Mesothelial cell of epicardium (in vitro differentiated cells): ENCODE results near the gene CSK. TPM values are rescaled to one million over a fixed set of nuclear protein-coding genes. Genes with fewer than 3 reads are reported as not detected.

Experiments
- DNase-seq, 2 experiments: peaks; one replicate each; pipeline ENCODE4 v3.0.0; 2021; ENCODE audit warnings: low spot score in 2 of 2; ENCODE audit not compliant: unreplicated experiment in 2 of 2
- H3K27ac Mint-ChIP-seq: 2 replicates; pipeline ENCODE4 v1.8.0; 2021; ENCODE audit warnings: mixed read lengths
- H3K27me3 Mint-ChIP-seq: 2 replicates; pipeline ENCODE4 v1.8.0; 2021; ENCODE audit warnings: low read depth, mixed read lengths
- H3K36me3 Mint-ChIP-seq: 2 replicates; pipeline ENCODE4 v1.8.0; 2021; ENCODE audit warnings: mixed read lengths
- H3K4me1 Mint-ChIP-seq: 2 replicates; pipeline ENCODE4 v1.8.0; 2021; ENCODE audit warnings: mixed read lengths
- H3K4me3 Mint-ChIP-seq: 2 replicates; pipeline ENCODE4 v1.8.0; 2021; ENCODE audit warnings: mild to moderate bottlenecking, moderate library complexity, mixed read lengths
- H3K9me3 Mint-ChIP-seq: 2 replicates; pipeline ENCODE4 v1.8.0; 2021; ENCODE audit warnings: mixed read lengths
- total RNA-seq: library from RNA; stranded (reverse); gene quantifications from 3 replicates; pipeline ENCODE4 v1.2.1, GENCODE V29; 2021
- TF ChIP-seq, protein P1 (sequence below): fragments of 200-600 bp; sonication (generic); IDR thresholded peaks from one replicate; pipeline ENCODE4 v1.5.0; 2021; ENCODE audit warnings: antibody characterized with exemption; ENCODE audit not compliant: unreplicated experiment

Gene CSK
- total RNA-seq, 1 donor from 2014 or later, result 58.1 TPM

DNA sequence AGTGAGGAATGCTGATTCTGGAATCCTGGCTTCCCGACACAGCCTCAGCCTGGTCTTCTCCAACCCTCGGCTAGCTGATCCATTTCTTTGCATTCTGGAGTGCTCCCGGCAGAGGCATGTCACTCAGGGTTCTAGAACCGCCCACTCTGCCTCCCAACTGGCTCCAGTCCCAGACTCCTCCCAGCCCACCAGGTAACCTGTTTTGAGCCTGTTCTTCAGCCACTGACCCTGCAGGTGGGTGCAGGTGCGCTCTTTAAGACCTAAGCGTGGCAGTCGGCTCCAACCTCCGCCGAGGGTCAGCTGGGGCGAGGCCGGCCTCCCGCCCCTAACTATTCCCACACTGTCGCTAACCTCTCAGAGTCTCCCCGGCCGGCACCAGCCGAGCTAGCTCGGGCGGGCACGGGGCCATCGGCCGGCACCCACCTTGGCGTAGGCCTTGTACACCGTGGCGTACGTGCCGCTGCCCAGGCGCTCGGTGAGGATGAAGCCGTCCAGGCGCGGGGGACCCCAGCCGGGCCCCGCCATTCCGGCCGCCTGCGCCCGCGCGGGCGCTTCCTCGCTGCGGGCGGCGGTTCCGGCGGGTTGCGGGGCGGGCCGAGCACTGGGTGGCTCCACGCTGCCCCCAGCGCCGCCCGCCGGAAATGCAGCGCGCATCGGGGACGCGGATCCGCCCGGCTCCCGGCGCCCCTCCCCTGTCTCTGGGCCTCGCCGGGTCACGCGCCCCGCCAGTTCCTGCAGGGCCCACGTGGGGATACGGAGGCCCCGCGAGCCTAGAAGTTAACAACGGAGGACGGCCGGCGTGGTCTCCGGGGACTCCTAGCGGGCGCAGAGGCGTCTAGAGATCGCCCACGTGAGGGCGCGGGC, 60.9 kb downstream of the CSK start, which contains the start of gene ULK3:
Gene ULK3 (minus strand): TSS at position 576 of the 864 bp plus-strand sequence. CDS start 51 bp downstream, at position 525.
- no peaks in the 10 kb centered on the region for H3K27me3 Mint-ChIP-seq

DNA sequence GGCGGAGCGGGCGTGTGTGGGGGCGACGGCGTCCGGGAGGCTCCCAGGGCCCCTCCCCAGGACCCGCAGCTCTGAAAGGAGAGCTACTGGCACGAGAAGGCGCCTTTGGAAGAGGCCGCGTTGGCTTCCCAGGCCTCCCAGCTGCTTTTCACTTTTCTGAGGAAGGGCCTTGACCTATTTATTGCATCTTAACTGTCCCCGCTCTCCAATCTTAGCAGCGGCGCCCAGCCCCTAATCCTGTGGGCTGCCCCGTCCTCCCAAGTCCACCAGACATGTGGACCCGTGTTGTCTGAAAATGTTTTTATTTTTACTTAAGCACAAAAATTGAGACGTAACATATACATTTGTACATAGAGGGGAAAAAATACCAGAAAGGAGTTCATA, 61.6 kb downstream of the CSK start:
- peaks cover 15% of the 10 kb centered on the region for H3K4me1 Mint-ChIP-seq
- H3K4me3 Mint-ChIP-seq, result peak overlapping the region; percentile 73
- H3K27ac Mint-ChIP-seq, result peak overlapping the region; percentile 98
- H3K36me3 Mint-ChIP-seq, result peaks cover 10% of the 10 kb centered on the region
- TF ChIP-seq, protein P1, sequence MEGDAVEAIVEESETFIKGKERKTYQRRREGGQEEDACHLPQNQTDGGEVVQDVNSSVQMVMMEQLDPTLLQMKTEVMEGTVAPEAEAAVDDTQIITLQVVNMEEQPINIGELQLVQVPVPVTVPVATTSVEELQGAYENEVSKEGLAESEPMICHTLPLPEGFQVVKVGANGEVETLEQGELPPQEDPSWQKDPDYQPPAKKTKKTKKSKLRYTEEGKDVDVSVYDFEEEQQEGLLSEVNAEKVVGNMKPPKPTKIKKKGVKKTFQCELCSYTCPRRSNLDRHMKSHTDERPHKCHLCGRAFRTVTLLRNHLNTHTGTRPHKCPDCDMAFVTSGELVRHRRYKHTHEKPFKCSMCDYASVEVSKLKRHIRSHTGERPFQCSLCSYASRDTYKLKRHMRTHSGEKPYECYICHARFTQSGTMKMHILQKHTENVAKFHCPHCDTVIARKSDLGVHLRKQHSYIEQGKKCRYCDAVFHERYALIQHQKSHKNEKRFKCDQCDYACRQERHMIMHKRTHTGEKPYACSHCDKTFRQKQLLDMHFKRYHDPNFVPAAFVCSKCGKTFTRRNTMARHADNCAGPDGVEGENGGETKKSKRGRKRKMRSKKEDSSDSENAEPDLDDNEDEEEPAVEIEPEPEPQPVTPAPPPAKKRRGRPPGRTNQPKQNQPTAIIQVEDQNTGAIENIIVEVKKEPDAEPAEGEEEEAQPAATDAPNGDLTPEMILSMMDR, result peak; percentile 14
- H3K27me3 Mint-ChIP-seq, result no peaks in the 10 kb centered on the region
- no peak for DNase-seq
- H3K9me3 Mint-ChIP-seq, result no peaks in the 10 kb centered on the region

More for the DNA sequence above, 60.9 kb downstream of the CSK start, which contains the start of gene ULK3:
- peak; percentile 92 to 96 for DNase-seq
- TF ChIP-seq, protein P1, result peak; percentile 77
- Mint-ChIP-seq H3K4me3 (peak within 1 kb of the TSS; percentile 94), H3K4me1 (peaks cover 15% of the 10 kb centered on the region), H3K27ac (peak within 1 kb of the TSS; percentile 98), H3K9me3 (no peaks in the 10 kb centered on the region), H3K36me3 (peaks cover 6% of the 10 kb centered on the region)

DNA sequence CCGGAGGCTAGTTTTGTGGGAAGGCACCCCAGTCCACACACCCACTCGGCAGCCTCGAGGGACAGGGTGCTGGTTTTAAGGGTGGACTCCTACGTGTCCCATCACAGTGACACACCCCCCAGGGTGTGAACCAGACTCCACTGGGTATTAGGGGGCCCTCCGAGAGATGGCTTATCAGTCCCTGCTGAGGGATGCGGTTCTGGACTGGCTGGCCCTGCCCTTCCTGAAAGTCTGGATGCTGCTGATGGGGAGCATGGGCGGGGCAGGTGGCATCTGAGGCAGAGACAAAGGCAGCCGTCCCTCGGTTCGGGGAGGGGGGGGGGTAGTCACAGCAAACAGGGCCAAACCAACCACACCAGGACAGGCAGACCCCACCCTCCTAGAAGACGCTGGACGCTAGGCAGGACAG, 62.0 kb downstream of the CSK start:
- Mint-ChIP-seq H3K9me3 (no peaks in the 10 kb centered on the region), H3K27ac (peak overlapping the region; percentile 98), H3K4me1 (peaks cover 15% of the 10 kb centered on the region), H3K36me3 (peaks cover 15% of the 10 kb centered on the region), H3K4me3 (peak overlapping the region; percentile 73), H3K27me3 (no peaks in the 10 kb centered on the region)
- TF ChIP-seq, protein P1, result no peak
- DNase-seq, result no peak

DNA sequence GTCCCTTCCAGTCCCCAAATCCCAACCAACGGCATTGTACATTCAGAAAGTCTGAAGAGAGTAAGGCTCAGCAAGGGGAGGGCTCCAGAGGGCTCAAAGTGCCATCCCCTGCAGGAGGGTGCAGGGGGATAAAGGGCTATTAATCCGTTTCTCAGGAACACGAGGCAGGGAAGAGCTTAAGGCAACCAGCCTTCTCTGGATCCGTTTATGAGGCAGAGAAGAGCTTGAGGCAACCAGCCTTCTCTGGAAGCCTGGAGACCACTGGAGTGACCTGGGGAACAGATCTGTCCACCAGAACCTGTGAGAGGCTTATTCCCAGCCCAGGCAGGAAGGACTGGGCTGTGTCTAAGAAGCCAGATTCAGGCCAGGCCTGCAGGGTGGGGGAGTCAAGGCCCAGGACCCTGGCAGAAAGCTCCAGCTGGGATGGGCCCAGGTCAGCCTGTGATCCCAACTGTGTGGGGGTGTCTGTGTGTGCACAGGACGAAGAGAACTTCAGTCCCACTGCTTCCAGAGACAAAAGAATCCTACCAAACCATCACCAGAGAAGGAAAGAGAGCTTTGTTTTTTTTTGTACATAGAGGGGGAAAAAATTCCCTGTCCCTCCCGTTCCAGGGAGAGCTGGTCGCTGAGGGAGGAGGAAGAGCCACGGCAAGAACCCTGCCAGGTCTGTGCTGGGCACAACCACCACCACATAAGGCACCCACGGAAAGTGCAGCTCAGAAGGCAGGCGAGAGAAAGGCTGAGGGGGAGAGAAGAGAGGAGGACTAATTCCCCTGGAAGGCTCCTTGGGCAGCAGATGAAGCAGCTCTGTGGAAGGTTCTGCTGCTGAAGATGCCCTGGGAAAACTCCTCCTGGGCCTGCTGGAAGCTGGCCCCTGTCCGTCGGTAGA, 62.7 kb downstream of the CSK start:
- no peak for DNase-seq
- H3K36me3 Mint-ChIP-seq, result peaks cover 17% of the 10 kb centered on the region
- no peaks in the 10 kb centered on the region for H3K27me3 Mint-ChIP-seq
- peaks cover 15% of the 10 kb centered on the region for H3K4me1 Mint-ChIP-seq
- peak overlapping the region; percentile 16 for H3K27ac Mint-ChIP-seq
- no peak overlapping the region for H3K4me3 Mint-ChIP-seq
- no peaks in the 10 kb centered on the region for H3K9me3 Mint-ChIP-seq
- TF ChIP-seq, protein P1, result no peak

DNA sequence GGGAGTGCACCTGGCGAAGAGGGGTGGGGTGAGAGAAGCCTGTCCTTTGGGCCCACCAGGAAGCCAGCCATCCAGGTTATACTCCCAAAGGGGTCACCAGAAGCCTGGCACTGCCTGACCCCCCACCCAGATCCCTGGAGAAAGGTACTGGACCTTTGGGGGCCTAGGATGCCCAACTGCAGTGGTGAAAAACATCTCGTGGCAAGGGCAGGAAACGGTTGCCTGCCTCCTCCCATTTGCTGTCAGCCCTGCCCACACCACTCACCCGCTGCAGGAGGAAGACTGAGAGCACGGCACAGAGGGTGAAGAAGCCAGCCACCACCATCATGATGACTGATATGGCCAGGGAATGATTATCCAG, 63.3 kb downstream of the CSK start:
- peaks cover 15% of the 10 kb centered on the region for H3K4me1 Mint-ChIP-seq
- H3K9me3 Mint-ChIP-seq, result no peaks in the 10 kb centered on the region
- TF ChIP-seq, protein P1, result no peak
- peaks cover 20% of the 10 kb centered on the region for H3K36me3 Mint-ChIP-seq
- H3K27me3 Mint-ChIP-seq, result no peaks in the 10 kb centered on the region
- no peak overlapping the region for H3K27ac Mint-ChIP-seq
- DNase-seq, result no peak
- no peak overlapping the region for H3K4me3 Mint-ChIP-seq
